Muscle layer of duodenum (tissue), 2 donors: ENCODE results near the gene CFAP119.
A peak's percentile ranks its signal among the peaks of the same experiment; 100 is the strongest.

Source experiments
- H3K27ac ChIP-seq: one replicate; pipeline ENCODE4 v1.7.0; 2013; ENCODE audit warnings: mild to moderate bottlenecking, low read length
- H3K27me3 ChIP-seq: one replicate; pipeline ENCODE4 v1.7.0; 2013; ENCODE audit warnings: low read depth, mild to moderate bottlenecking, control low read depth, low read length
- H3K36me3 ChIP-seq, 2 donors: one replicate each; pipeline ENCODE4 v1.7.0; 2013; ENCODE audit warnings: low read length in 2 of 2, control low read depth in 1 of 2, mild to moderate bottlenecking in 1 of 2; ENCODE audit not compliant: insufficient read depth in 2 of 2, control insufficient read depth in 1 of 2
- H3K4me1 ChIP-seq, 2 donors: one replicate each; pipeline ENCODE4 v1.7.0; 2013; ENCODE audit warnings: low read length in 2 of 2, mild to moderate bottlenecking in 2 of 2, control low read depth in 1 of 2, moderate library complexity in 1 of 2; ENCODE audit not compliant: insufficient read depth in 2 of 2, control insufficient read depth in 1 of 2
- H3K4me3 ChIP-seq, 2 donors: one replicate each; pipeline ENCODE4 v1.7.0; 2013; ENCODE audit warnings: low read length in 2 of 2, low read depth in 1 of 2, mild to moderate bottlenecking in 1 of 2
- H3K9me3 ChIP-seq, 2 donors: one replicate each; pipeline ENCODE4 v1.7.0; 2013; ENCODE audit warnings: low read length in 2 of 2, control low read depth in 1 of 2, mild to moderate bottlenecking in 1 of 2; ENCODE audit not compliant: control insufficient read depth in 1 of 2
- donor health status: healthy.

The CFAP119 gene

DNA sequence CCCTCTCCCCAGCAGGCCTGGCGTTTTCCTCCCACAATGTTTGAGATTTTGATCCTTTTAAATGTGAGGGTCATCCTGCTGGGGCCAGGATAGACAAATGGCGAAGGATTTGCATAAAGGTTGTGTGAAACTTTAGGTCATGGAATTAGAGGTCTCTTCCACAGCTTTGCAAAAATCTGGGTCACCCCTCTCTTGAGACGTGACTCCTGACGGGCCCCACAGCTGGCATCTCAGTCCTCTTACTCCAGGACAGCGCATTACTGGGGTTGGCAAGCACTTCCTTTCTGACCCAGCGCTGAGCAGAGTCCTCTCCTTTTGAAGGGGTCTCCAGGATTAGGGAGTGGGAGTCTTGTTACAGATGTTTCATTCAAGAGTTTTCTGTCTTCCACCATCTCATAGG lies 17.7 kb upstream of the CFAP119 start:
- Histone ChIP-seq H3K9me3 (no peaks in the 10 kb centered on the region), H3K36me3 (peaks cover 0 to 30% of the 10 kb centered on the region in 2 donors), H3K4me3 (no peak overlapping the region), H3K27ac (no peak overlapping the region), H3K4me1 (peaks cover 5 to 9% of the 10 kb centered on the region in 2 donors), H3K27me3 (no peaks in the 10 kb centered on the region)

DNA sequence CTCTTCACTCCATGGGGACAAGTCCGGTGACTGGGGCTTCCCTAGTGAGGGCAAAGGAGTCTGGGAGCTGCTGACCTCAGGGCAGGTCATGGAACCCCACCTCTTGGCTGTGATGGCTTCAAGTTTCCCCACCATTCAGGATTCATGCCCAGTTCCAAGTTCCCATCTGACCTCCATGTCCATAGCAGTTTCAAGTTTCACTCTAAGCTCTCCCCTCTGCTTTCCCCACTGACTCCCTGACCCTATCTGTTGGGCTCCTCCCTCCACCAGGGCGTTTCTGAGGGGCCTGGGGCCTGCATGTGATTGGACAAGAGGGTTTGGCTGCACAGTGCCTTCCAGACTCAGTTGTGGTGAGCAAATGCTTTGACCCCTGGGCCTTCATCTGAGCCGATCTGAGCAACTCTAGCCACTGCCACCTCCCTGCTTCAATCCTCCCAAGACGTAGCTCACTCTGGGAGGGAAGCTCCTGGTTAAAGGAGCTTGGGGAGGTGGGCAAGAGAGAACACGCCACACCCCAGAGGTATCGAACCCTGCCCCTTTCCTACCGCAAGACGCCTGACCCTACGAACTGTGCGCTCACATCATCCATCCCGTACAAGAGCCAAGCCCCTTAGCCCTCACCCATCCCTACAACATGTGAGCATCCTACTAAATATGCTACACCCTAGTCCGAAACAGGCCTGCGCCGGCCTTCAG lies 16.8 kb upstream of the CFAP119 start:
- Histone ChIP-seq H3K27ac (no peak overlapping the region), H3K4me1 (peaks cover 9% of the 10 kb centered on the region in 2 donors), H3K27me3 (no peaks in the 10 kb centered on the region), H3K36me3 (peaks cover 2 to 28% of the 10 kb centered on the region in 2 donors), H3K4me3 (no peak overlapping the region), H3K9me3 (no peaks in the 10 kb centered on the region)

DNA sequence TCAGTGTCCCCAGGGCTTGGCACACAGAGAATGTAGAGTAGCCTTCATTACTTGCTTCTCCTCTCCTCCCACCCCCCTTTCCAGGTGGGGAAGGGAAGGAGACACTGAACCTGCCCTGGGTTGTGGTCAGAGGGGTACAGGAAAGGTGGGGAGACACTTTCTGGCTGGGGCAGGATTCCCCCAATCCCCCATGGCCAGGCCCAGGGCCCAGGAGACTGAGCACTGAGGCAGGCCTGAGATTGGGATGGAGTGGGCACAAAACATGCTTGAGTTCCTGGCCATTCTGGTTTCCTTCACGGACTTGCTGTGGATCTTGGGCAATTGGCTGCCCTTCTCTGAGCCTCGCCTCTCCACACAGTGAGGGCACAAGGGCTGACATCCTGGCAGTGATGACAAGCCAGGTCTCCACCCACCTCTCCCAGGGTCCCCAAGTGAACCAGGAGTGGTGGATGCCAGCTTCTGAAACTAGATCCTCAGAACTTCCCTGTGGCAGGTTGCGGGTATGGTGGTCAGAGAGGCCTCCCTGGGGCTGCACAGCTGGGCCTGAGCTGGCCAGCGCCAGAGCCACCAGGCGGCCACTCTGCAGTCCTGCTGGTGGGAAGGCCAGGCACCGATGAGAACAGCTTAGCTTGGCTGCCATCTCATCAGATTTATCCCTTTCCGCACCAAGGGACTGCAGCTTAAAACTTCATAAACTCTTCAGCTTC lies 15.9 kb upstream of the CFAP119 start:
- Histone ChIP-seq H3K36me3 (peaks cover 8 to 28% of the 10 kb centered on the region in 2 donors), H3K27me3 (no peaks in the 10 kb centered on the region), H3K9me3 (no peaks in the 10 kb centered on the region), H3K4me1 (peaks cover 9% of the 10 kb centered on the region in 2 donors), H3K4me3 (no peak overlapping the region), H3K27ac (no peak overlapping the region)

GRCh38 chr16:30775392-30776188 lies 13.7 kb upstream of the CFAP119 start:
- Histone ChIP-seq H3K27me3 (no peaks in the 10 kb centered on the region), H3K4me1 (peaks cover 9% of the 10 kb centered on the region in 2 donors), H3K27ac (peak overlapping the region; percentile 75), H3K4me3 (peak overlapping the region; percentile 76 to 80), H3K9me3 (no peaks in the 10 kb centered on the region), H3K36me3 (peaks cover 19 to 35% of the 10 kb centered on the region in 2 donors)

DNA sequence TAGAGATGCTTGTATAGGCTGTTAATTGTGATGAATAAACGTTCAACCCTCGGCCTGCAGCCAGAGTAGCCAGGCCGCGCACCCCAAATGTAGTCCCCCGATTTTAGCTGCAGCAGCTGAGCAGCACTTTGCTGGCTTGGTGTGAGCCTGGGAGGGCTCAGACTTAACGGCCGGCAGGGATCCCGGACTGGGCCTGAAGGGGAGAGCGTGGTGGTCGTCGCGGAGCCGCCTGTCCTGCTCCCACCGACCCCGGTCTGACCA lies 13.2 kb upstream of the CFAP119 start:
- peak overlapping the region; percentile 76 to 80 for H3K4me3 ChIP-seq
- peaks cover 23 to 40% of the 10 kb centered on the region in 2 donors for H3K36me3 ChIP-seq
- no peaks in the 10 kb centered on the region for H3K9me3 ChIP-seq
- H3K27ac ChIP-seq: peak overlapping the region; percentile 75
- peaks cover 9% of the 10 kb centered on the region in 2 donors for H3K4me1 ChIP-seq
- no peaks in the 10 kb centered on the region for H3K27me3 ChIP-seq

GRCh38 chr16:30774367-30775130 lies 12.7 kb upstream of the CFAP119 start:
- Histone ChIP-seq H3K27ac (peak overlapping the region; percentile 75), H3K27me3 (no peaks in the 10 kb centered on the region)

DNA sequence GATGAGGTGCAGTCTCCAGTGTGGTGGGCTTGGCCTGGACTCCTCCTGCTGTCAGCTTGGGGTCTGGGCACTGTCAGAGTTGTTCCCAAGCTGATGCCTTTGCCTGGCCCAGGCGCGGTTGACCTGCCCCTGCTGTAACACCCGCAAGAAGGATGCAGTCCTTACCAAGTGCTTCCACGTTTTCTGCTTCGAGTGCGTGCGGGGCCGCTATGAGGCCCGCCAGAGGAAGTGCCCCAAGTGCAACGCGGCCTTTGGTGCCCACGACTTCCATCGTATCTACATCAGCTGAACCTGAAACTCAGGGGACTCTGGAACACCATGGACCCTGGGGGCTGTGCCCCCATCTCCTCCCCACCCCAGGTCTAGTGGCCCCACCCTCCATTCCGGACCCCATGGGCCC lies 12.0 kb upstream of the CFAP119 start:
- peaks cover 30 to 51% of the 10 kb centered on the region in 2 donors for H3K36me3 ChIP-seq
- peaks cover 9% of the 10 kb centered on the region in 2 donors for H3K4me1 ChIP-seq
- H3K27me3 ChIP-seq: no peaks in the 10 kb centered on the region
- H3K27ac ChIP-seq: no peak overlapping the region
- no peaks in the 10 kb centered on the region for H3K9me3 ChIP-seq
- no peak overlapping the region for H3K4me3 ChIP-seq

More at GRCh38 chr16:30774367-30775130, 12.7 kb upstream of the CFAP119 start:
- Histone ChIP-seq H3K4me1 (peaks cover 9% of the 10 kb centered on the region in 2 donors), H3K36me3 (peaks cover 23 to 44% of the 10 kb centered on the region in 2 donors), H3K4me3 (peak overlapping the region; percentile 76 to 80), H3K9me3 (no peaks in the 10 kb centered on the region)

GRCh38 chr16:30771726-30772125 lies 9.9 kb upstream of the CFAP119 start:
- Histone ChIP-seq H3K9me3 (no peaks in the 10 kb centered on the region), H3K27ac (no peak overlapping the region), H3K4me1 (peaks cover 2 to 9% of the 10 kb centered on the region in 2 donors), H3K27me3 (no peaks in the 10 kb centered on the region), H3K4me3 (no peak overlapping the region), H3K36me3 (peaks cover 51 to 72% of the 10 kb centered on the region in 2 donors)

DNA sequence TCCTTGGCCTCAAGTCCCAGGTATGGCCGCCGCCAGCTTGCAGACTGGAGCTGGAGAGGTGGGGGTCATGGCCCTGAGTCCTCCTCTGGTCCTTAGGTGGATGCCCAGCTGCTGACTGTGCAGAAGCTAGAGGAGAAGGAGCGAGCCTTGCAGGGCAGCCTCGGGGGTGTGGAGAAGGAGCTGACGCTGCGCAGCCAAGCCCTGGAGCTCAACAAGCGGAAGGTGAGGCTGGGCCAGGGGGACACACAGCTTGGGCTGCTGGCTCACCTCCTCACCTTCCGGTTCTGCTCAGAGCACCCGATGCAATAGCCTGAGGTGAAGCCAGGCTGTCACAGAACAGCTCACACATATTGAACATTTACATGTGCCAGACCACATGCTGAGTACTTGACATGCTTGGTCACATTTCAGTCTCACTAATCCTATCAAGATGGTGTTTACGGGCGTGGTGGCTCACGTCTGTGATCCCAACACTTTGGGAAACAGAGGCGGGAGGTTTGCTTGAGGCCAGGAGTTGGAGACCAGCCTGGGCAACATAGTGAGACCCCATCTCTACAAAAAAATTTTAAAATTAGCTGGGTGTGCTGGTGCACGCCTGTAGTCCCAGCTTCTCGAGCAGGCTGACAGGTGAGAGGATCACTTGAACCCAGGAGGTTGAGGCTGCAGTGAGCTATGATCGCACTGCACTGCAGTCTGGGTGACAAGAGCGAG lies 7.7 kb upstream of the CFAP119 start:
- H3K36me3 ChIP-seq: peaks cover 72 to 94% of the 10 kb centered on the region in 2 donors
- no peaks in the 10 kb centered on the region for H3K27me3 ChIP-seq

DNA sequence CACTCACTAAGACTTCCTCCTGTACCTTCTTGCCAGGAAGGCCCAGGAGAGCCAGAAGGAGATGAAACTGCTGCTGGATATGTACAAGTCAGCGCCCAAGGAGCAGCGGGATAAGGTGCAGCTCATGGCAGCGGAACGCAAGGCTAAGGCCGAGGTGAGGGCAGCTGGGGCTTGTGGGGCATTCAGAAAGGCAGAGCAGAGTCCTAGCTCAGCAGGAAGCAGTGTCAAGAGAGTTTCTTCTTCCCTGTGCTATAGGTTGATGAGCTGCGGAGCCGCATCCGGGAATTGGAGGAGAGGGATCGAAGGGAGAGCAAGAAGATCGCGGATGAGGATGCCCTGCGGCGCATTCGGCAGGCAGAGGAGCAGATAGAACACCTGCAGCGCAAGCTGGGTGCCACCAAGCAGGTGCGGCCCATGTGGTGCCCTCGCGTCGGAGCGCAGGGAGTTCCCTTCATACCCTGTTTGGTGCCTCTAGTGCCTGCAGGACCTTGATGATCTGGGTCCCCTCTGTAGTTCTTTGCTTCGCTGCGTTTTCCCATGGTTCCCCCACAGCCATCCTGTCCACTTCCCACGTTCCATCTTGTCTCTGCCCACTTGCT lies 6.8 kb upstream of the CFAP119 start:
- Histone ChIP-seq H3K4me1 (peaks cover 0 to 7% of the 10 kb centered on the region in 2 donors), H3K27ac (no peak overlapping the region), H3K9me3 (no peaks in the 10 kb centered on the region), H3K4me3 (no peak overlapping the region), H3K27me3 (no peaks in the 10 kb centered on the region), H3K36me3 (peaks cover 77 to 97% of the 10 kb centered on the region in 2 donors)

More for the DNA sequence above, 7.7 kb upstream of the CFAP119 start:
- peaks cover 0 to 4% of the 10 kb centered on the region in 2 donors for H3K4me1 ChIP-seq
- no peak overlapping the region for H3K4me3 ChIP-seq
- no peak overlapping the region for H3K27ac ChIP-seq
- no peaks in the 10 kb centered on the region for H3K9me3 ChIP-seq
